IPS-18a (cell line): ENCODE measurements around the gene FRMD4A.

ENCODE experiments used
- H3K27ac ChIP-seq: one replicate; pipeline ENCODE4 v1.5.1; 2013; ENCODE audit warnings: low read length
- H3K27me3 ChIP-seq: one replicate; pipeline ENCODE4 v1.6.1; 2013; ENCODE audit warnings: mild to moderate bottlenecking, low read length; ENCODE audit not compliant: control insufficient read depth, insufficient read depth
- H3K36me3 ChIP-seq: one replicate; pipeline ENCODE4 v1.6.1; 2013; ENCODE audit warnings: low read depth, low read length; ENCODE audit not compliant: control insufficient read depth
- H3K4me1 ChIP-seq: one replicate; pipeline ENCODE4 v1.6.1; 2013; ENCODE audit warnings: low read depth, low read length; ENCODE audit not compliant: control insufficient read depth
- H3K4me3 ChIP-seq: one replicate; pipeline ENCODE4 v1.5.1; 2013; ENCODE audit warnings: low read length
- H3K9ac ChIP-seq: one replicate; pipeline ENCODE4 v1.6.1; 2013; ENCODE audit warnings: mild to moderate bottlenecking, low read length, moderate library complexity
- H3K9me3 ChIP-seq: one replicate; pipeline ENCODE4 v1.6.1; 2013; ENCODE audit warnings: low read depth, low read length; ENCODE audit not compliant: control insufficient read depth

The FRMD4A gene

GRCh38 chr10:13971601-13972475 lies 358.9 kb downstream of the FRMD4A start:
- no peaks in the 10 kb centered on the region for H3K36me3 ChIP-seq
- peaks cover 20% of the 10 kb centered on the region for H3K4me1 ChIP-seq
- H3K4me3 ChIP-seq, result no peak overlapping the region
- no peaks in the 10 kb centered on the region for H3K9me3 ChIP-seq
- H3K9ac ChIP-seq, result peak overlapping the region; percentile 4
- no peak overlapping the region for H3K27ac ChIP-seq
- H3K27me3 ChIP-seq, result no peaks in the 10 kb centered on the region

GRCh38 chr10:13970957-13971353 lies 359.8 kb downstream of the FRMD4A start:
- Histone ChIP-seq H3K9ac (no peak overlapping the region), H3K4me3 (no peak overlapping the region), H3K27me3 (no peaks in the 10 kb centered on the region), H3K27ac (no peak overlapping the region), H3K9me3 (no peaks in the 10 kb centered on the region), H3K4me1 (peaks cover 20% of the 10 kb centered on the region), H3K36me3 (no peaks in the 10 kb centered on the region)

- H3K9me3 ChIP-seq, result no peaks in the 10 kb centered on the region
- H3K4me1 ChIP-seq, result peaks cover 20% of the 10 kb centered on the region
- no peak overlapping the region for H3K27ac ChIP-seq
- H3K27me3 ChIP-seq, result no peaks in the 10 kb centered on the region
- H3K36me3 ChIP-seq, result no peaks in the 10 kb centered on the region
- no peak overlapping the region for H3K4me3 ChIP-seq
- no peak overlapping the region for H3K9ac ChIP-seq
These were observed 360.3 kb downstream of the FRMD4A start for GRCh38 chr10:13970236-13970956.

DNA sequence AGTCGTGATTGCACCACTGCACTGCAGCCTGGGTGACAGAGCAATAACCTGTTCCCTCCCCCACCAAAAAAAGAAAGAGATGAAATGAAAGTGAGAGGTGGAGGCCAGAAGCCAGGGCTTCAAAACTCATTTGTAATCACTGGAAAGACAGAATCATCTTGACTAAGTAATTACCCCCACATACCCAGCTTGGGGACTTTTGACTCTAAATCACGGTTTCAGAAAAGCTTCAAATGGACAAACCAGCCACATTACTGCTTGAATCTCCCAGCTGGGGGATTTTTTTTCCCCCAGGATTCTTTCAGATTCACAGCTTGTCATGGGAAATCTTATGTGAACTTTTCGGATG lies 361.0 kb downstream of the FRMD4A start:
- H3K4me3 ChIP-seq, result no peak overlapping the region
- H3K9ac ChIP-seq, result no peak overlapping the region
- no peaks in the 10 kb centered on the region for H3K27me3 ChIP-seq

DNA sequence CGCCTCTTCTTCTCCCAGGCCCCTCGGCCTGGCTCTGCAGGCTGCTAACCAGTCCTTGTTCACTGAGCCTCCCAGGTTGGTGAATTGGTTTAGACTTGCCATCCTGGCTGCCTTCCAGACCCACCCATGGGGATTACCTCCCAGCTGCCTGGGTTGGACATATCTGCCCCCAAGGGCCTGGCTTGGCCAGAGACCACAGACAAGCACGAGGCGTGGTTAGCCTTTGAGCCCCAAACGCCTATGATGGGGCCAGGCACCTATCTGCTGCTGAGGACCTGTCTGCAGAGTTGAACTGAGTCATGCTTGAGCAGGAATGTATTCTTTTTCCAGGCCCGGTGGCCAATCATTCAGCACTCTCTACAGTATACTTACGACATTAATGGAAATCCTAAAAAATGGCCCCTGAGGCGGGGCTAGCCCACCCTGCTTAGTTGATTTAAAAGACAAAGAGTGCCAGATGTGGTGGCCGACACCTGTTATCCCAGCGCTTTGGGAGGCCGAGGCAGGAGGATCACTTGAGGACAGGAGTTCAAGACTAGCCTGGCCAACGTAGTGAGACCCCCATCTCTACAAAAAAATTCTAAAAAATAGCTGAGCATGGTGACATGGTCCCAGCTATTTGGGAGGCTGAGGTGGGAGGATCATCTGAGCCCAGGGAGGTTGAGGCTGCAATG lies 361.5 kb downstream of the FRMD4A start:
- H3K9me3 ChIP-seq, result no peaks in the 10 kb centered on the region
- no peak overlapping the region for H3K4me3 ChIP-seq
- H3K4me1 ChIP-seq, result peaks cover 20% of the 10 kb centered on the region
- H3K36me3 ChIP-seq, result no peaks in the 10 kb centered on the region
- H3K27ac ChIP-seq, result no peak overlapping the region
- no peak overlapping the region for H3K9ac ChIP-seq
- no peaks in the 10 kb centered on the region for H3K27me3 ChIP-seq

More for the DNA sequence above, 361.0 kb downstream of the FRMD4A start:
- Histone ChIP-seq H3K9me3 (no peaks in the 10 kb centered on the region), H3K4me1 (peaks cover 20% of the 10 kb centered on the region), H3K27ac (no peak overlapping the region), H3K36me3 (no peaks in the 10 kb centered on the region)

- Histone ChIP-seq H3K27ac (no peak overlapping the region), H3K27me3 (no peaks in the 10 kb centered on the region), H3K36me3 (no peaks in the 10 kb centered on the region), H3K4me3 (no peak overlapping the region), H3K4me1 (peaks cover 12% of the 10 kb centered on the region), H3K9ac (no peak overlapping the region), H3K9me3 (no peaks in the 10 kb centered on the region)
These were observed 368.9 kb downstream of the FRMD4A start for GRCh38 chr10:13961853-13962252.

GRCh38 chr10:13961097-13961496 lies 369.6 kb downstream of the FRMD4A start:
- H3K9ac ChIP-seq, result no peak overlapping the region
- H3K4me1 ChIP-seq, result peaks cover 12% of the 10 kb centered on the region
- H3K36me3 ChIP-seq, result no peaks in the 10 kb centered on the region
- H3K27me3 ChIP-seq, result no peaks in the 10 kb centered on the region
- H3K9me3 ChIP-seq, result no peaks in the 10 kb centered on the region
- H3K27ac ChIP-seq, result no peak overlapping the region
- H3K4me3 ChIP-seq, result no peak overlapping the region

- Histone ChIP-seq H3K9ac (no peak overlapping the region), H3K36me3 (no peaks in the 10 kb centered on the region), H3K4me3 (no peak overlapping the region), H3K4me1 (peaks cover 12% of the 10 kb centered on the region), H3K9me3 (no peaks in the 10 kb centered on the region), H3K27me3 (no peaks in the 10 kb centered on the region), H3K27ac (no peak overlapping the region)
These were observed 370.1 kb downstream of the FRMD4A start for GRCh38 chr10:13960603-13961002.

DNA sequence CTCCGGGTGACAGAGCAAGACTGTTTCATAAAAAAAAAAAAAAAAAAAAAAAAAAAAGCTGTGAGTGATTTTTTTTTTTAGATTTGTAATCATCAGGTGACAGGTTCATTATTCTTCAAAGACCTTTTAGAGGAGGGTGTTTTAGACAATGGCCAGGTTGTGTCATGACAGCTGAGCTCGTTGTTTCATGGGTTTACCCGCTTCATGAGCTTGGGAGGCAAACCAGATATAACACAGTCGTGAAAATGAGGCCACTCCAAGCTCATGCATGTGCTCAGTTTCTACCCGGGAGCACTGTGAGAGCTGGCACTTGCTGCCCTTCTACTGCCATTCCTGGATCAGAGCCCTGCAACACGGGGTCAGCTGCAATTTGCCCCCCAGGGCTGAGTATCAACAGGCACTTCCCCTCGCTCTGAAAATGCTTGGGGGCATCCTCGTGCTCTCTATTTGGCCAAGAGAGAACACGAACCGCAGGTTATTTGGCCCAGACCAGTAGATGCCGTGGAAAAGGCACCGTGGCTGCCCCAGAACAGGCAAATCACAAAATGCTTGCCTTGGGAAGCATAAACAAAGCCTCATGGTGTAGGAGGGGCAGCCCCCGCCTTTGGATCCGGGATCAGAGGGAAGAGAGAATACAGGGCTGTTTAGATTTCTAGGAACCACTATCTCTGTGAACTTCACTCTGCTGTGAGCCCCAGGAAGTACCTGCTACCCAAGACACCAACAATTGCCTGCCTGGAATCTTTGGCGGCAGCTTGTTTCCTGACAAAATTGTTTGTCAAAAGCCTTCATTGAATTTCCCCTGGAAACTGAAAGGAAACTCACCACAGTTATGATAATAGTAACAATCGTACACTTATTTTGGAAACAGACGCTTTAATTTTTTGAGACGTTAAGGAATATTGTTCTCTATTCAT lies 371.0 kb downstream of the FRMD4A start:
- H3K9ac ChIP-seq, result no peak overlapping the region
- H3K27ac ChIP-seq, result no peak overlapping the region
- H3K36me3 ChIP-seq, result no peaks in the 10 kb centered on the region
- no peak overlapping the region for H3K4me3 ChIP-seq
- no peaks in the 10 kb centered on the region for H3K27me3 ChIP-seq
- no peaks in the 10 kb centered on the region for H3K9me3 ChIP-seq
- peaks cover 12% of the 10 kb centered on the region for H3K4me1 ChIP-seq

DNA sequence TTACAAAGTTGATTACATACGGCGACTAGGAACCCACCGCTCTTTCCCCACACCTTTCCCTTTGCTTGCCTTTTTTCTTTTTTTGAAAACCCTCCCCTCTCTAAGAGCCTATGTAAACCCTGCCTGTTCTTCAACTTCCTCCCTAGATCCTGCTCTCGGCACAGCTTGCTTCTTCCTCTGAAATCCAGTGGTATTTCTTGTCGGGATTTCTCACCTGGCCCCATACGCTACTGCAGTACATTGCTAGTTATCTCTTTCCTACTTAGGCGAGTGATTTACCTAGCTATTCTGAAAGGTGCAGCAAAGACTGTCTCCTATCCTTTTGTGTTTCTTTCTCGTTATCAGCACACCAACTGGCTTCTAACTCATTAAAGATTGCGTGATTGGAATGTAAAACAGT lies 372.9 kb downstream of the FRMD4A start:
- no peak overlapping the region for H3K9ac ChIP-seq
- no peak overlapping the region for H3K4me3 ChIP-seq
- peaks cover 12% of the 10 kb centered on the region for H3K4me1 ChIP-seq
- H3K36me3 ChIP-seq, result no peaks in the 10 kb centered on the region
- H3K9me3 ChIP-seq, result no peaks in the 10 kb centered on the region
- no peak overlapping the region for H3K27ac ChIP-seq
- no peaks in the 10 kb centered on the region for H3K27me3 ChIP-seq

- H3K27me3 ChIP-seq, result no peaks in the 10 kb centered on the region
- H3K4me3 ChIP-seq, result no peak overlapping the region
- H3K36me3 ChIP-seq, result no peaks in the 10 kb centered on the region
- peaks cover 12% of the 10 kb centered on the region for H3K4me1 ChIP-seq
- no peaks in the 10 kb centered on the region for H3K9me3 ChIP-seq
- H3K9ac ChIP-seq, result no peak overlapping the region
- H3K27ac ChIP-seq, result no peak overlapping the region
These were observed 373.9 kb downstream of the FRMD4A start for GRCh38 chr10:13956826-13957225.
